DMS 273 treated with DMSO at 0.1 percent for 48 hours (cell line): Measurements from ENCODE around the gene AGTPBP1.
A peak's percentile ranks its signal among the peaks of the same experiment; 100 is the strongest.
"Not testable (repeated sequence)": the region's sequence is repeated elsewhere in the genome, so short reads cannot be mapped to it uniquely, and the experiment has no call there.

ENCODE experiments used
- DNase-seq: peaks from one replicate; lab custom pipeline; 2025; lab: John Stamatoyannopoulos, UW

Gene AGTPBP1

DNA sequence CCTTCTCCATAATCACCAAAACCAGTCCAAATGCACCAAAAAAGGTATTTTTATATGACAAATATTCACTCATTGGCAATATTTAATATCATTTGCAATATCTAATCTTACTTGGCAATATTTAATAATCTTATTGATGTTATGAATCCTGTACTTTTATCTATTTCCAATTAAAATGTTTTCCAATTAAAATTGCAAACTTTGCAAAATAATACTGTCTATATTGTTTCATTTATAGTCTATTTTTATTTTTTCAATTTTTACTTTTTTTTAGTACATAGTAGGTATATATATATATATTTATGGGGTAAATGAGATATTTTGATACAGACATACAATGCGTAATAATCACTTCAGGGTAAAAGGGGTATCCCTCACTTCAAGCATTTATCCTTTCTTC, 109.9 kb downstream of the AGTPBP1 start:
- DNase-seq, result no peak

DNA sequence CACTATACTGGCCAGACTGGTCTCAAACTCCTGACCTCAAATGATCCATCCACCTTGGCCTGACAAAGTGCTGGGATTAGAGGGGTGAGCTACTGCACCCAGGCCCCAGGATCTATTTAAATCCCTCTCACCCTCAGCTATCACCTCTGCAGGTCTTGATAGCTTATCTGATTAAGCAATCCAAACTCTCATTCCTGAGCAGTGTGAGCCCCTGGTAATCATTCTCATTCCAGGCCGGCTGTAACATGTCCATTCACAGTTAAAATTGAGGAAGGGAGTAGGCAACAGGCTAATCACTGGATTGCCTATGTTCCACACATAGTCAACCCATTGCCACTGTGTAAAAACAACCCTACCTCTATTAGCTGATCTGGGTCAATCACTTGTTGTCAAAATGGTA, 111.1 kb downstream of the AGTPBP1 start:
- DNase-seq, result no peak

DNA sequence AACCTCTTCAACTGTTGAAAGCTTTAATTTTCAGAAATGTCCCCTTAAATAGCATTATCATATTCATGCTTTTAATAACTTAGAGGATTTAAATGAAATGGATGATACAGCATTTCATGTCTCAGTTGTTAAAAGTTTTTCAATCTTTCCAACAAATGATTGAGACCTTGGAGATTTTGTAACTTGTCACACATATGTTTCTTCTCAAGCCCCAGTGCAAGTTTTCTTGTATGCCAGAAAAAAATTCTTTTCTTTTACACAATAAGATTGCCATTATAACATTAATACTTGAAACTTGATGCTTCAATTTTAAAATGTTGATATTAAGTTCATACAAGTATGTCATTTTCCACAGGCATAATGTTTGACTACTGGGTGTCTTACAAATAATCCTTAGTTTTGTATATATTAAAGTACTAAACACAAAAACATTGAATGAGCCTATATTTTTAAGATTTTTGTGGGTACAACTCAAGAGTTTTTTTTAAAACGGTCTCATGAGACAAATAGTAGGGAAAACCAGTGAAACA, 124.5 kb downstream of the AGTPBP1 start:
- no peak for DNase-seq

DNA sequence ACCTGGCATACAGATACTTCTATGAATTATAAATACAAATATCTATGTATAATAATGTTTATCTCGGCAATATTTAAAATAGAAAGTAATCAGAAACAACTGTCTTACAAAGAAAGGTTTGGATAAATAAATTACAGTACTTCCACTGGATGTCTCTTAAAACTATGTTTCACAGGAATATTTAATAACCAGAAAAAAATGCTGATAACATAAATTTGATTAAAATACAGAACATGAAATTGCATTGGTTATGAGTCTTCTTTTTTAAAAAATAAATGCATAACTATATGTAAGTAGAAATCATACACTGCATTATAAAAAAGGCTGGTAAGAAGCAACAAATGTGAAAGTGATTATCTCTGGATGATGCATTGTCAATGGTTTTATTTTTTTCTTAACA, 126.0 kb downstream of the AGTPBP1 start:
- DNase-seq, result no peak

DNA sequence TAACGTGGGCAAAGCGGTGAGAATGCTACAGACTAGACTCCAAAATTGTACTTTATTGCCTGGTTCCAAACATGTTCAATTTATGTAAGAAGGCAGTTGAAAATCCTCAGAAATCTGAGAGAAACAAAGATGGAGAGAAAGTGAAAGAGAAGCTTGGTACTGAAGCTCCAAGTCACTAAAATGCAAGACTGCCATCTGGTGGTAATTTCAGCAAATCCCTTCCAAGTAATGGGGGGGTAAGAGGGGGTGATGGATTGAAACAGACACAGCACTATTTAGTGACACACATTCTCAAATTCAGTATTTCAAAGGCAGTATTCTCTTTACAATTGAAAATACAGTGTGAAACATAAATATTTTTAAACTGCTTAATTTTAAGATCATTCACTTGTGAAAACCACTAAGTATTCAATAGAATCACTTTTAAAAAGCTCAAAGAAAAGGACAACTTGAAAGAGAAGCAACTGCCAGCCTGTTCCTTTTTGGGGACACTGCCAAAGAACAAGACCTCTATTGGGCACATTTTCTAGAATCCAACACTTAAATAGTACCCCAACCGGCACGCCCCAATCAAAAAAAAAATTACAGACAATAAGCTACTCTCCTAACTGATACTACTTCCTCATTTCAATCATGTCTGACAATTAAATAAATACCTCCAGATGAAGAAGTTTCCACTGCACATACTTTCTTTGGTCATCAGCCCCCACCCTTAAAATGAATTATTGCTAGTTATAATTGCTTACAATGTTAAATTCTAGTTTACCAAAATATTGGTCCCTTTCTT, 131.5 kb downstream of the AGTPBP1 start:
- peak; percentile 30 for DNase-seq

DNA sequence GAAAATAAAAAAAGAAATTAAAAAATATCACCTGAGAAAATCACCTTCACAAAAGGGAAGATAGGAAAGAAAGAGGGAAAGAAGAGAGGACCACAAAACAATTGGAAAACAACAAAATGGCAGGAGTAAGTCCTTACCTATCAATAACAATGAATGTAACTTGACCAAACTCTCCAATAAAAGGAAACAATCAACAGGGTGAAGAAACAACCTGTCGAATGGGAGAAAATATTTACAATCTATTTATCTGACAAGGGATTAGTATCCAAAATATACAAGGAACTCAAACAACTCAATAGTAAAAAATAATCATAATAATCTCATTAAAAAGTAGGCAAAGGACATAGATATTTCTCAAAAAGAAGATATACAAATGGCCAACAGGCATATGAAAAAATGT, 135.8 kb downstream of the AGTPBP1 start:
- no peak for DNase-seq

DNA sequence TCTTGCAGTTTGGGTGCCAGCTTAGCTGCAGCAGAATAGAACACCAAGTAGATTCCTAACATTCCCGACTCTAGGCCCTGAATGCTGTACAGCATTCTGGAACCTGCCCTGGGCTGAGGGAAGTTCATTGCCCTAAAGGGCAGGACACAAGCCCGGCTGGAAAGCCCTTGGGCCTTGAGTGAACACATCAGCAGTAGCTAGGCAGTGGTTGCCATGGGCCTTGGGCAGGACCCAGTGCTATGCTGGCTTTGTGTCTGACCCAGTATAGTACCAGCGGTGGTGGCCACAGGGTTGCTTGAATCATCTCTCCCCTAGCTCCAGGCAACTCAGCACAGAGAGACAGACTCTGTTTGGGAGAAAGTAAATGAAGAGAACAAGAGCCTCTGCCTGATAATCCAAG, 137.8 kb downstream of the AGTPBP1 start:
- no peak for DNase-seq

DNA sequence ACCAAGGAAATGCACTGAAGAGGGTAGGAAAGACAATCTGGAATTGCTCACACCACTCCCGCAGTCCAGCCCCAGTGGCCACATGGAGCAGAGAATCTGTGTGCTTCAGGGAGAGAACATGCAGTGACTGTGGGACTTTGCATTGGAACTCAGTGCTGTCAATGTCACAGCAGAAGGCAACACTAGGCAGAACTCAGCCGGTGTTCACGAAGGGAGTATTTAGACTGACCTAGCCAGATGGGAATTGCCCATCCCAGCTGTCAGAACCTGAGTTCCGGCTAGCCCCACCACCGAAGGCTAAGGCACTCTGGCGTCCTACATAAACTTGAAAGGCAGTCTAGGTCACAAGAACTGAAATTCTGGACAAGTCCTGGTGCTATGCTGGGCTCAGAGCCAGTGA, 139.0 kb downstream of the AGTPBP1 start:
- DNase-seq, result no peak

DNA sequence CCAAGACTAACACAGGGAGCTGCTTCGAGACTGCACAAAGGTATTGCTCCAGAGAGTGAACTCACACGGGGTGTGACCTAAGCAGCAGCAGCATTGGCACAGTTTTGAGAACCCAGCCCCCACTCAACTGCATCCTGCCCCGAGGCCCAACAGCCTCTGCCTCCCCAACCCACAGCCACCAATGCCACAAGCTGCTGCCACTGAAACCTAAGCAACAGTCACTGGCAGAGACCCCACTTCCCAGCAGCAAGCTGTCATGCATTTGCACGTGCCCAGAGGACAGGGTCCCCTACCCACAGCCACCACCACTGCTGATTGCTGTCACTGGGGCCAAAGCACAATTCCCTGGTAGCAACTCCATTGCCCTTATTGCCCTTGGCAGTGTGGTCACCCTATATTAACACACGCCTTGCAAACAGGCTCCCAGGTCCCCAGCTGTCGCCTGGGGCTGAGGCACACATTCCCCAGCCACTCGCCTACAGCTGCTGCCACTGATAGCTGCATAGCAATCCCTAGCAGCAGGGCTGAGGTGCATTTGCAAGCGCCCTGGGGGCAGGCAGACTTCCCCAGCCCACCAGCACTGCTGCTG, 141.0 kb downstream of the AGTPBP1 start:
- DNase-seq, result no peak

DNA sequence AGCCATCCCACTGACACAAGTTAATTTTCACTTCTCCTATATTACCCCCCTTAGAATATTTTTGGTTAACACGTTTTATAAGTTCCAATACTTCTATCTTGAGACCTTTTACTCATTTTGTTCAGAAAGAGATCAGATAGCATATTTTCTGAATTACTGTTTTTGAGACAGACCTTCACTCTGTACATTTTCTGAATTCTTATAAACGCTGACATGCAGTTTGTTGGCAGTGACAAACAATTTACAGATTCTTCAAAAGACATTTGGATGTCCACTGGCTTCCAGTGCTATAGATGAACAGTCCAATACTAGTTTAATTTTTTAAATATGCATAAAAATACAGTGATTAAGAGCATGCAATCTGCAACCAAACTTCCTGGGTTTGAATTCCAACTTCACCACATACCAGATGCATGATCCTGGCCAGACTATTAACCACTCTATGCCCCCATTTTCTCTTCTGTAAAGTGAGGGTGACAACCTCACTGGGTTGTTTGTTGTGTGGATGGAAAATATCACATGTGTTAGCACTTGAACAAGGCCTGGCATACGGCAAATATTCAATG, 142.1 kb downstream of the AGTPBP1 start:
- no peak for DNase-seq

DNA sequence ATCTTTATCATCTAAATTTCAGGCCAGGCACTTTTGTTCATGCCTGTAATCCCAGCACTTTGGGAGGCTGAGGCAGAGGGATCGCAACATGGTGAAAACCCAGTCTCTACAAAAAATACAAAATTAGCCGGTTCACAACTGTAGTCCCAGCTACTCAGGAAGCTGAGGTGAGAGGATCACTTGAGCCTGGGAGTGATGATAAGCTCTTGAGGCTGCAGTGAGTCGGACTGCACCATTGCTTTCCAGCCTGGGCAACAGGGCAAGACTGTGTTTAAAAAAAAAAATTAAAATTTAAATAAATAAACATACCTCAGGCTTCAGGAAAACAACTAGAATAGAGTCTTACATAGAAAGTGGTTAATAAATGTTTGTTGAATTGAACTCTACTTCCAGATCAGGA, 147.4 kb downstream of the AGTPBP1 start:
- DNase-seq, result no peak

DNA sequence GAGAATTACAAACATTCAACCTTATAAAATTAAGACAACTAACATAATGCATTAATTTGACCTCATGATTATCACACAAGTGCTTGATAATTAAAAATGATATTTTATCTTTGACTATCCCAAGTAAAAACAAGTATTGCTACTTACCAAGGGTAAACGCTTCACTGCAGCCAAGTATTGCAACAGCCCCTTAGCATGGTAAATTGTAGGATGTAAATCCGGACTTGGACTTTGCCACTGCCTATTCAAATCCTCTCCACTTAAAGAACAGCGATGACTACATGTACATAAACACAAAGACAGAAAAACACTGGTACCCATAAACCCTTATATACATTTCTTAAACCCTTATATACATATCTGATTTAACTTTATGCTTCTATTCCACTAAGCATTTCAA, 155.1 kb downstream of the AGTPBP1 start:
- no peak for DNase-seq

DNA sequence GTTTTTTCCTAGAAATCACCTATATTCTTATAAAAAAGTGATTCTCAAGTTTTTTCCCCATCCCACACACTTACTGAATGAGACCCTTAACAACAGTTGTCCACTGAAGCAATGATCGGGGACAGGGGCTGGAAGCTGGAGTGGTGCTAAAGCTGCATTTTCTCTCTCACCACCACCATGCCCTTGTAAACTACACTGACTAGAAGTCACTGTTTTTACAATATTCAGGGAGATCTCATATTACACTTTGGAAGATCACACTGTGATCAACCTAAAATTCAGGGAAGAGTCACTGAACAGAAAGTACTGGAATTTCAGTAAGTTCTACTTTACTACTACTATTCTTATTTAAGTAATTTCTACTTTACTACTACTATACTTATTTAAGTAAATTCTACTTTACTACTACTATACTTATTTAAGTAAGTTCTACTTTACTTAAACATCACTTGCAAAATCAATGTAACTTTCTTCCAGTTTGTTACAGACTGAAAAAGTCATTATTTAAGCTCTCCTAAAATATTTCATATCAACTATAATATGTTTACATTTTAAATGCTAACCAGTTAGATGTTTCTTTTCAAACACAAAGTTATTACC, 164.3 kb downstream of the AGTPBP1 start:
- DNase-seq, result no peak

DNA sequence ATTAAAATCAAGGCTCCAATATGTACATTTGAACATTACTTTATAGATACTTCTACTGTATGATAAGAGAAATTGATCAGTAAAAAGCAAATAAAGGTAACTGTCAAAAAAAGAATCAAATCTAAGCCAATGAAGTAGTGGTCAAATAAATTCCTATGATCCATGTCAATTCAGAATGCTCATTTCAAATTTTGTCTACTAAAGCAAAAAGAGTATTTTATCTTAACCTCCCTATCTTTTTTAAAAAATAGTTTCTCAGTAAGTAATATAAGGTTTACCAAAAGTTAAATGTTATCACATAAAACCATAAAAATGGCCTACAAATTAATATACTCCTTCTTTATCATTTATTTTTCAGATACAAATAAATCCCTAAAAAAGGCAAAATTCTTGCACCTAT, 165.9 kb downstream of the AGTPBP1 start:
- DNase-seq, result no peak

DNA sequence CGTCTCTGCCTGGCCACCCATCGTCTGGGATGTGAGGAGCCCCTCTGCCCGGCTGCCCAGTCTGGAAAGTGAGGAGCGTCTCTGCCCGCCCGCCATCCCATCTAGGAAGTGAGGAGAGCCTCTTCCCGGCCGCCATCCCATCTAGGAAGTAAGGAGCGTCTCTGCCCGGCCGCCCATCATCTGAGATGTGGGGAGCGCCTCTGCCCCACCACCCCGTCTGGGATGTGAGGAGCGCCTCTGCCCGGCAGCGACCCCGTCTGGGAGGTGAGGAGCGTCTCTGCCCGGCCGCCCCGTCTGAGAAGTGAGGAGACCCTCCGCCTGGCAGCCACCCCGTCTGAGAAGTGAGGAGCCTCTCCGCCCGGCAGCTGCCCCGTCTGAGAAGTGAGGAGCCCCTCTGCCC, 168.2 kb downstream of the AGTPBP1 start:
- DNase-seq, result not testable (repeated sequence)

DNA sequence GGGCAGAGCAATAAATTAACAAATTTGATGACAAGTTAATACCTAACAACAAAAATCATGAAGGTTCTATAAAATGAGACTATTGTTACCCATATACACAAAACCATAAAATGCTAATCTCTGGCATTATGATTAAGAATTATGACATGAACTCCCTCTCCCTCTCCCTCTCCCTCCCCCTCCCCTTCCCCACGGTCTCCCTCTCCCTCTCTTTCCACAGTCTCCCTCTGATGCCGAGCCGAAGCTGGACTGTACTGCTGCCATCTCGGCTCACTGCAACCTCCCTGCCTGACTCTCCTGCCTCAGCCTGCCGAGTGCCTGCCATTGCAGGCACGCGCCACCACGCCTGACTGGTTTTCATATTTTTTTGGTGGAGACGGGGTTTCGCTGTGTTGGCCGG, 168.8 kb downstream of the AGTPBP1 start:
- DNase-seq, result not testable (repeated sequence)

DNA sequence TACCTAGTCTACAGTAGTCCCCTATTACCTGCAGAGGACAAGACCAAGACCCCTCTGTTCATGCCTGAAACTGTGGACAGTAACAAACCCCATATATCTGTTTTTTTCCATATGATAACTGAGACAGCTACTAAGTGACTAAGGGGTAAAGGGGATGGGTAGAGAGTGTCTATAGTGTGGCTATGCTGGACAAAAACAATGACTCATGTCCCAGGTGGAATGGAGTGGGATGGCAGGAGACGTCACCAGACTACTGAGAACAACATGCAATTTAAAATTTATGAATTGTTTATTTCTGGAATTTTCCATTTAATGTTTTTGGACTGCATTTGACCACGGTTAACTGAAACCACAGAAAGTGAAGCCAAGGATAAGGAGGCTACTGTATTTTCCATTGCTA, 171.8 kb downstream of the AGTPBP1 start:
- no peak for DNase-seq

DNA sequence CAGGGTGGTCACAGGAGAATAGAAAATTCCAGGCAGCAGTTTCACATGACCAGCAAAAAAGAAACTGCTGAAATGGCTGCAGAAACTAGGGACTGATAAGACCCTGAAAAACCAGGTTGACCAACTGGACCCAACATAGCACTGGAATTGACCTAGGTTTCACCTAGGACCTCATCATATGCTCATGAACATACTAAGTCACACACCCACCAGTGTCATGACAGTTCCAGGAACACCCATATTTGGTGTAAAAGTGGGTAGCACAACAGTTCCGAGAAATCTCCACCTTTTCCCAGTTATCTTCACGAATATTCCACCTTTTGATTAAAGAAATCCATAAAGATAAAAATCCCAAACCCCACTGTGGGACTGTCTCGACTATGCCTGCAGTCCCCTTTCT, 182.2 kb downstream of the AGTPBP1 start:
- DNase-seq, result no peak

DNA sequence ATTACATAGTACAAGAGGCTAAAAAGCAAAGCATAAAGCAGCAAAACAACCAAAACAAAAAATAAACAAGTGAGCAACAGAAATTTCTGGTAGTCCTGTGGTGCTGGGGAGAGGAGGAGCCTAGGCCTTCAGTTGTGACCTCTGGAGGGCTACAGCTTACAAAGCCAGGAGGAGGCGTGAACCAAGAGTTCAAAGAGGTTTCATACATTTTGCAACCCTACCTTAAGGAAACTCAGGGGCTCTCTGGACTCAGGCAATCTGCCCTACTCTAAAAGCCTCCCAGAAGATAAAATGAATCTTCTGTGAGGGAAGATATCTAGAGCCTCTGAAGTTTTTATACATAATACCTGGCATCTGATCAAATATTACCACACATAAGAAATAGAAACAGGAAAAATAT, 187.4 kb downstream of the AGTPBP1 start:
- DNase-seq, result no peak

DNA sequence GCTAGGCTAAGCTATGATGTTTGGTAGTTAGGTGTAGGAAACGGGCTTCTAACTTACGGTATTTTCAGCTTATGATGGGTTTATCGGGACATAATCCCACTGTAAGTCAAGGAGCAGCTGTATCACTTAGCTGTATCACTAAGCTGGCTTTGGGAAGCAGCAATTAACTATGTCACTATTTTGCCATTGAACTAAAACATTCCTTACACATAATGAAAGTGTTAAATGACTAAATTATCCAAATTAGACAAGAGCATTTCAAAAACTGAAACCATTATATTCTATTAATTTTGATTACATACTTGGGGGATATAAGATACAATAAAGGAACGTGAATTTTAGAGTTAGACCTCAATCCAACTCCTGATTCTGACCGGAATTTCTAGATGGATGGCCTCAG, 188.3 kb downstream of the AGTPBP1 start:
- no peak for DNase-seq

DNA sequence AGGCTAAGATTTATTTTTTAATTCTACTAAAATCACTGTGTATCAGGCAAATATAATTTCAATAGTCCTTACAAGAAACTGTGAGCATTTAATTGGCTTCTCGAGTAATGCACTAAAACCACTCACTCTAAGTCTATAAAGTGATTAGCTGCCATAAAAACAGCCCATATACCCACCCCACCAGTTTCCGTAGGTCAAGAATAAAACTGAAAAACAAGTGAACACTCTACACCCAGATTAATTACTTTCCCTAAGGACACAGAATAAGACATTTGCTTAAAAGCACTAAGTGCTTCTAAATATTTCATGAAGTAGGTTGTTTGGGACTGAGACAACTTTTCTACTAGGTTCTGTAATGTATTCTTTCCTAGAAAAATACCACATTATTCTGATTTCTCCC, 194.2 kb downstream of the AGTPBP1 start:
- DNase-seq, result no peak

DNA sequence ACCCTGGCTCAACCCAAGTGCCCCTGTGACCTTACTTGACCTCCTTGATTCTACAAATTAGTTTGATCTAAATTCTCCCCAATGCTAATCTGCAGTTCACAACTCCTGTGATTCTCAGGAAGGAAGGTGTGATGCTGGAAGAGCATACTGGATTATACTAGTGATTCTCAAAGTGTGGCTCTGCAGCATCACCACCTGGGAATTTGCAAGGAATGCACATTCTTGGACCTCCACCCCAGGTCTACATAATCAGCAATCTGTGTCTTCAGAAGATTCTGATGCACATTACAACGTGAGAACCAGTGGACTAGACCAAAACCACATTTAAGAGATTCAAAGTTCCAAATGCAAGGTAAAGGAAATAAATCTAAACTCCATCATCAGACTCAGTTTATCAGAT, 198.6 kb downstream of the AGTPBP1 start:
- DNase-seq, result no peak

DNA sequence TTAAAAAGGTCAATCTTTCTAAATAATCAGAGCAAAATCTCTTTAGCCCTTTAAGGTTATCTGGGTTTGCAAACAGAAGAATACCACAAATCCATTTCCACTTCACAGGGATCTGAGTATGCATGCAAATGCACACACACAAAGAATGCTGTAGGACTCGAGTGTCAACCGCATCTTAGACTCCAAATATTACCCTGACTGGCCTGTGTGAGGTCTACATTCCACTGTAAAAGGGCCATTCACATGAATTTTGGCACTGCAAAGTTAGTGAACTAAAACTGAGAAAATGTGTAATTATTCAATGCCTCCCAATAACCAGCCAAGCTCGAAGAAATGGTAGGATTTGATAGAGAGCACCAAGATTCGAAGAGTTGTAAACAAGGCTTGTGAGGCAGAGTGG, 199.9 kb downstream of the AGTPBP1 start:
- DNase-seq, result no peak
